HCT116 (cell line): ENCODE results near the gene APBB2. TPM values are rescaled to one million over a fixed set of nuclear protein-coding genes. Genes with fewer than 3 reads are reported as not detected.

ENCODE experiments used
- ATAC-seq: fragments of 200-7000 bp; cut with Tn5 transposase; 2 replicates; pipeline ENCODE4 v1.9.1; 2020; ENCODE audit warnings: mild to moderate bottlenecking, moderate library complexity
- BruUV-seq: library from RNA; stranded (reverse); fragments of 400-500 nt; replicated peaks from 2 replicates; lab custom pipeline; 2021; lab: Mats Ljungman, UMichigan
- CTCF ChIA-PET: fragments of 300-600 bp; sonication (Branson Sonifier 250); formaldehyde crosslinking; loops from one replicate; lab custom pipeline; 2021; ENCODE audit warnings: antibody characterized with exemption; lab: Charles Lee
- POLR2A ChIA-PET: fragments of 300-600, 350-600 bp; sonication (Branson Sonifier 250); formaldehyde crosslinking; loops from one replicate; lab custom pipeline; 2021; ENCODE audit warnings: antibody characterized with exemption; lab: Charles Lee
- RAD21 ChIA-PET, 2 experiments: fragments of 300-600 bp; sonication (Branson Sonifier 250); formaldehyde crosslinking; loops; one replicate each; lab custom pipeline; 2023; ENCODE audit warnings: low total read pairs in 2 of 2; ENCODE audit not compliant: uncharacterized antibody in 2 of 2, unreplicated experiment in 2 of 2, low non-redundant PET in 1 of 2; lab: Charles Lee
- DNase-seq: peaks from one replicate; pipeline ENCODE4 v3.0.0-alpha.2; 2010; ENCODE audit warnings: low read depth, low spot score
- H2AFZ ChIP-seq: fragments of 200-600 bp; shearing (Covaris generic), sonication (generic); 2 replicates; pipeline ENCODE4 v1.6.1; 2017; ENCODE audit warnings: low read depth, mixed run types, mixed read lengths, antibody characterized with exemption, low read length; ENCODE audit not compliant: poor library complexity, severe bottlenecking
- H3K27ac ChIP-seq: 2 replicates; pipeline ENCODE4 v1.5.1; 2012; ENCODE audit warnings: low read depth, low read length
- H3K27me3 ChIP-seq: fragments of 200-600 bp; sonication (generic); 2 replicates; pipeline ENCODE4 v1.6.1; 2016; ENCODE audit warnings: mixed run types, low read length, mixed read lengths; ENCODE audit not compliant: insufficient read depth
- H3K36me3 ChIP-seq, 2 experiments: fragments of 200-500 bp in 1 of 2; fragments of 200-600 bp in 1 of 2; sonication (Bioruptor generic) in 1 of 2; sonication (generic) in 1 of 2; 2 replicates each; pipeline versions ENCODE4 v1.5.1 to v1.6.1; 2014 to 2016; ENCODE audit warnings: low read length in 2 of 2, inconsistent platforms in 1 of 2, mixed read lengths in 1 of 2, mixed run types in 1 of 2; ENCODE audit not compliant: insufficient read depth in 2 of 2, control insufficient read depth in 1 of 2
- H3K4me1 ChIP-seq, 2 experiments: fragments of 200-600 bp in 1 of 2; sonication (generic) in 1 of 2; 2 replicates each; pipeline versions ENCODE4 v1.5.1 to v1.6.1; 2012 to 2017; ENCODE audit warnings: low read length in 2 of 2, inconsistent platforms in 1 of 2, mild to moderate bottlenecking in 1 of 2, mixed read lengths in 1 of 2, mixed run types in 1 of 2, moderate library complexity in 1 of 2; ENCODE audit not compliant: insufficient read depth in 2 of 2, control insufficient read depth in 1 of 2
- H3K4me2 ChIP-seq: fragments of 200-600 bp; sonication (generic); 2 replicates; pipeline ENCODE4 v1.6.1; 2017; ENCODE audit warnings: mixed run types, low read length, mixed read lengths
- H3K4me3 ChIP-seq, 2 experiments: fragments of 200-600 bp in 1 of 2; sonication (generic) in 1 of 2; replicated peaks in 1 of 2; 2 replicates each; pipeline ENCODE4 v1.5.1; 2011 to 2016; ENCODE audit warnings: low read length in 2 of 2, control low read depth in 1 of 2, low read depth in 1 of 2, mild to moderate bottlenecking in 1 of 2, mixed read lengths in 1 of 2, mixed run types in 1 of 2
- H3K79me2 ChIP-seq: fragments of 200-600 bp; sonication (generic); 2 replicates; pipeline ENCODE4 v1.6.1; 2017; ENCODE audit warnings: mild to moderate bottlenecking, mixed run types, low read length, moderate library complexity, mixed read lengths; ENCODE audit not compliant: insufficient read depth
- H3K9ac ChIP-seq: fragments of 200-600 bp; sonication (generic); 2 replicates; pipeline ENCODE4 v1.6.1; 2016; ENCODE audit warnings: low read length, mixed read lengths
- H3K9me2 ChIP-seq: fragments of 200-600 bp; sonication (generic), shearing (Covaris generic); 2 replicates; pipeline ENCODE4 v1.6.1; 2017; ENCODE audit warnings: mixed run types, mild to moderate bottlenecking, moderate library complexity; ENCODE audit not compliant: insufficient read depth
- H3K9me3 ChIP-seq, 2 experiments: fragments of 200-500 bp in 1 of 2; fragments of 200-600 bp in 1 of 2; sonication (Bioruptor generic) in 1 of 2; sonication (generic) in 1 of 2; 2 replicates each; pipeline ENCODE4 v1.6.1; 2014 to 2017; ENCODE audit warnings: low read length in 2 of 2, mixed read lengths in 2 of 2, inconsistent platforms in 1 of 2, low read depth in 1 of 2, mild to moderate bottlenecking in 1 of 2, mixed run types in 1 of 2, moderate library complexity in 1 of 2; ENCODE audit not compliant: control insufficient read depth in 1 of 2, insufficient read depth in 1 of 2
- H4K20me1 ChIP-seq: fragments of 200-600 bp; sonication (generic), shearing (Covaris generic); 2 replicates; pipeline ENCODE4 v1.6.1; 2017; ENCODE audit warnings: mixed run types, mild to moderate bottlenecking, moderate library complexity; ENCODE audit not compliant: insufficient read depth
- ATF3 ChIP-seq: IDR thresholded peaks from 2 replicates; pipeline ENCODE4 v1.6.1; 2012
- CBX3 ChIP-seq: IDR thresholded peaks from 2 replicates; pipeline ENCODE4 v1.6.1; 2012; ENCODE audit warnings: low read depth
- CEBPB ChIP-seq: IDR thresholded peaks from 2 replicates; pipeline ENCODE4 v1.6.1; 2012; ENCODE audit warnings: low read depth
- CTCF ChIP-seq, 3 experiments: fragments of 200-600 bp in 1 of 3; sonication (generic) in 1 of 3; IDR thresholded peaks in 2 of 3; conservative IDR thresholded peaks in 1 of 3; 2 replicates each; pipeline ENCODE4 v1.5.1; 2012 to 2017; ENCODE audit warnings: low read depth in 2 of 3, low read length in 2 of 3, antibody characterized with exemption in 1 of 3, borderline replicate concordance in 1 of 3, control low read depth in 1 of 3, mild to moderate bottlenecking in 1 of 3, mixed read lengths in 1 of 3, mixed run types in 1 of 3, moderate library complexity in 1 of 3; ENCODE audit not compliant: insufficient read depth in 1 of 3
- EGR1 ChIP-seq: IDR thresholded peaks from 2 replicates; pipeline ENCODE4 v1.6.1; 2012; ENCODE audit warnings: low read depth
- ELF1 ChIP-seq: IDR thresholded peaks from 2 replicates; pipeline ENCODE4 v1.6.1; 2012; ENCODE audit warnings: low read depth, borderline replicate concordance
- EZH2 ChIP-seq: fragments of 200-600 bp; sonication (generic); IDR thresholded peaks from 2 replicates; pipeline ENCODE4 v1.6.1; 2017; ENCODE audit warnings: antibody characterized with exemption, mixed run types
- EZH2phosphoT487 ChIP-seq: fragments of 200-600 bp; IDR thresholded peaks from 2 replicates; pipeline ENCODE4 v1.6.1; 2018; ENCODE audit warnings: antibody characterized with exemption, borderline replicate concordance
- FOSL1 ChIP-seq: IDR thresholded peaks from 2 replicates; pipeline ENCODE4 v1.6.1; 2012; ENCODE audit warnings: low read depth
- JUND ChIP-seq: IDR thresholded peaks from 2 replicates; pipeline ENCODE4 v1.6.1; 2012
- MAX ChIP-seq: IDR thresholded peaks from 2 replicates; pipeline ENCODE4 v1.6.1; 2012
- RAD21 ChIP-seq: IDR thresholded peaks from 2 replicates; pipeline ENCODE4 v1.6.1; 2012; ENCODE audit warnings: low read depth, mild to moderate bottlenecking
- REST ChIP-seq: IDR thresholded peaks from 2 replicates; pipeline ENCODE4 v1.6.1; 2012; ENCODE audit warnings: low read depth
- SIN3A ChIP-seq: IDR thresholded peaks from 2 replicates; pipeline ENCODE4 v1.6.1; 2012; ENCODE audit warnings: low read depth
- SP1 ChIP-seq: IDR thresholded peaks from 2 replicates; pipeline ENCODE4 v1.6.1; 2012; ENCODE audit warnings: low read depth
- SRF ChIP-seq: IDR thresholded peaks from 2 replicates; pipeline ENCODE4 v1.6.1; 2012; ENCODE audit warnings: low read depth
- ZBTB33 ChIP-seq: IDR thresholded peaks from 2 replicates; pipeline ENCODE4 v1.6.1; 2011; ENCODE audit warnings: mild to moderate bottlenecking, low read length, moderate library complexity; ENCODE audit not compliant: insufficient replicate concordance; ENCODE audit errors: extremely low read depth
- ZFX ChIP-seq: fragments of 450-650 bp; IDR thresholded peaks from 2 replicates; pipeline ENCODE4 v1.6.1; 2017
- ZNF274 ChIP-seq: fragments of 200-500 bp; sonication (Bioruptor generic); IDR thresholded peaks from 2 replicates; pipeline ENCODE4 v1.6.1; 2014; ENCODE audit warnings: mild to moderate bottlenecking, low read depth, low read length, inconsistent platforms
- intact Hi-C: fragments of 100-400 bp; cut with micrococcal nuclease; formaldehyde crosslinking; loops from 2 replicates; pipeline ENCODE4 v1.10.0; 2022
- total RNA-seq: library from RNA; stranded (reverse); gene quantifications from one replicate; pipeline ENCODE4 v1.2.1, GENCODE V29; 2021; ENCODE audit not compliant: unreplicated experiment

The APBB2 gene
- total RNA-seq, 1 experiment from 2014 or later: 72.5 TPM

GRCh38 chr4:40908702-40909362 lies 305.5 kb downstream of the APBB2 start:
- Histone ChIP-seq H3K4me1 (peaks cover 33 to 40% of the 10 kb centered on the region in 2 experiments), H3K9ac (peak overlapping the region; percentile 68), H2AFZ (no peak overlapping the region), H3K4me3 (peak overlapping the region; percentile 15 to 49), H3K36me3 (no peaks in the 10 kb centered on the region), H4K20me1 (no peaks in the 10 kb centered on the region), H3K4me2 (peak overlapping the region; percentile 83), H3K9me3 (no peaks in the 10 kb centered on the region), H3K27ac (peak overlapping the region; percentile 78), H3K79me2 (no peaks in the 10 kb centered on the region), H3K27me3 (no peaks in the 10 kb centered on the region), H3K9me2 (no peaks in the 10 kb centered on the region)
- POLR2A ChIA-PET: interaction anchor here (0.6 to 1.4 kb wide), 4 partner anchors 16 to 307 kb away, joined by 3 to 7 read pairs (median 4); partner anchors contain the start of gene APBB2
- CTCF ChIA-PET: interaction anchor here (0.6 to 2.4 kb wide), 19 partner anchors 9 to 753 kb away, joined by 3 to 25 read pairs (median 4); partner anchors contain the start of gene APBB2
- DNase-seq (peak; percentile 86), ATAC-seq (peak; percentile 89)
- RAD21 ChIA-PET: interaction anchor here in 1 of 2 experiments (0.8 kb wide), 1 partner anchor 252 kb away, joined by 3 read pairs; no protein-coding TSS in a partner anchor
- BruUV-seq: no TSS peak
- intact Hi-C loops: loop anchor here (1.0 to 10.0 kb wide), 2 partner anchors 305 to 756 kb away; partner anchors contain the start of gene APBB2
- TF ChIP-seq CEBPB: no peak
- peak in 2 of 3 experiments; percentile 98; a peak in 4 of 6 replicates for TF ChIP-seq CTCF (IDR thresholded peaks at IDR 0.05 in 2 of 3, conservative IDR thresholded peaks at IDR 0.05 in 1 of 3; ENCODE audit: borderline replicate concordance in 1 of 3, insufficient read depth in 1 of 3, low read depth in 2 of 3, low read length in 2 of 3)
- TF ChIP-seq ZFX: peak; percentile 34; the same call in 1 of the 2 replicates
- no peak for TF ChIP-seq JUND
- no peak for TF ChIP-seq EGR1
- no peak for TF ChIP-seq FOSL1
- no peak for TF ChIP-seq SIN3A
- no peak for TF ChIP-seq ZNF274
- TF ChIP-seq SP1: no peak
- no peak for TF ChIP-seq ZBTB33
- TF ChIP-seq REST: no peak
- TF ChIP-seq RAD21: no peak
- TF ChIP-seq CBX3: no peak
- TF ChIP-seq EZH2: no peak
- no peak for TF ChIP-seq ATF3
- TF ChIP-seq ELF1: no peak
- no peak for TF ChIP-seq SRF
- no peak for TF ChIP-seq MAX
- TF ChIP-seq EZH2phosphoT487: no peak
